GM12891 (cell line): ENCODE results near the gene CC2D1B.

Experiments used
- PAX5 ChIP-seq: IDR thresholded peaks from 2 replicates; pipeline ENCODE4 v1.6.1; 2011; ENCODE audit warnings: low read length, moderate library complexity, mild to moderate bottlenecking; ENCODE audit not compliant: insufficient read depth, severe bottlenecking
- POLR2A ChIP-seq: IDR thresholded peaks from 2 replicates; pipeline ENCODE4 v1.6.1; 2011; ENCODE audit warnings: low read depth, low read length, control low read depth
- POLR2AphosphoS5 ChIP-seq: IDR thresholded peaks from 2 replicates; pipeline ENCODE4 v1.6.1; 2011; ENCODE audit warnings: low read depth, low read length, control low read depth
- SPI1 ChIP-seq: IDR thresholded peaks from 2 replicates; pipeline ENCODE4 v1.6.1; 2011; ENCODE audit warnings: low read depth, low read length, control low read depth
- TAF1 ChIP-seq: IDR thresholded peaks from 2 replicates; pipeline ENCODE4 v1.6.1; 2011; ENCODE audit warnings: low read depth, low read length, control low read depth

GRCh38 chr1:52359676-52360594 is 6.1 kb downstream of the CC2D1B start:
- no peak for TF ChIP-seq TAF1
- no peak; the same call in 1 of the 2 replicates for TF ChIP-seq POLR2AphosphoS5
- no peak for TF ChIP-seq POLR2A
- no peak for TF ChIP-seq SPI1
- TF ChIP-seq PAX5, result no peak
